K562 (cell line): ENCODE results near the gene IGSF3.

Experiments used
- BRD4 ChIP-seq: fragments of 200-600 bp; sonication (generic); IDR thresholded peaks from 2 replicates; pipeline ENCODE4 v1.6.1; 2017; ENCODE audit warnings: inconsistent platforms
- ESRRA ChIP-seq: fragments of 450-650 bp; IDR thresholded peaks from 2 replicates; pipeline ENCODE4 v1.6.1; 2014; ENCODE audit warnings: low read depth, mild to moderate bottlenecking, moderate library complexity, borderline replicate concordance
- HDAC1 ChIP-seq, 2 experiments: fragments of 450-650 bp; IDR thresholded peaks; 2 replicates each; pipeline ENCODE4 v1.6.1; 2016 to 2017; ENCODE audit warnings: inconsistent platforms in 1 of 2, mild to moderate bottlenecking in 1 of 2, moderate library complexity in 1 of 2
- HNRNPL ChIP-seq: fragments of 200-400 bp; formaldehyde crosslinking; IDR thresholded peaks from 2 replicates; pipeline ENCODE4 v1.6.1; 2017; ENCODE audit warnings: low read depth, mild to moderate bottlenecking, low read length
- POLR2AphosphoS5 ChIP-seq: IDR thresholded peaks from 2 replicates; pipeline ENCODE4 v1.6.1; 2011; ENCODE audit warnings: mild to moderate bottlenecking, low read depth, low read length, moderate library complexity; ENCODE audit not compliant: control insufficient read depth, insufficient read depth
- ZNF41 ChIP-seq: fragments of 250-450 bp; sonication (Bioruptor Pico); conservative IDR thresholded peaks from 2 replicates; pipeline ENCODE4 v1.4.0; 2020; ENCODE audit warnings: mild to moderate bottlenecking

- TF ChIP-seq HNRNPL: no peak
- TF ChIP-seq ZNF41 (CRISPR knock-in tag): no peak
- no peak for TF ChIP-seq BRD4
- TF ChIP-seq ESRRA: no peak
- TF ChIP-seq HDAC1 (IDR thresholded peaks at IDR 0.05): no peak
- TF ChIP-seq POLR2AphosphoS5: no peak
Measured at GRCh38 chr1:116684575-116684974, 17.0 kb upstream of the IGSF3 start.
